ENCODE measurements around the gene EMID1. TPM values are rescaled to one million over a fixed set of nuclear protein-coding genes. Genes with fewer than 3 reads are reported as not detected.

The EMID1 gene
- total and polyA plus RNA-seq, 2 experiments from 2014 or later, result 11.5 to 15.0 TPM

DNA sequence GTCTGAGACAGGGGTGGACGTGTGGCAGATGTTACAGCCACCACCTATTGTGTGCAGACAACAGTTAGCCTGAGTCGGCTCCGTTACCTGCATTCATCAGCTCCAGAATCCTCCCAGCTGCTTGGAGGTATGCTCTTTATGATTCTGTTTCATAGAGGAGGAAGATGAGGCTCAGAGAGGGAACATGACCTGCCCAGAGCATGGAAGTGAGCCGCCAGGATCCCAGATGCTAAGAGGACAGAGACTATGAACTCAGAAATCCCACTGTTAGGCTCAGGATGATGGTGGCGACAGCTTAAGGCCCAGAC, 1.5 kb downstream of the EMID1 start:
- H3K9me2 ChIP-seq (replicated peaks; ENCODE audit: insufficient read depth), result no peaks in the 10 kb centered on the region
- H3K79me2 ChIP-seq, result no peaks in the 10 kb centered on the region
- no peak overlapping the region for H3K4me3 ChIP-seq
- no peak overlapping the region for H3K27ac ChIP-seq
- TF ChIP-seq EZH2 (IDR thresholded peaks at IDR 0.05; ENCODE audit: borderline replicate concordance) (no peak), EZH2phosphoT487 (IDR thresholded peaks at IDR 0.05; ENCODE audit: low read depth, severe bottlenecking, unreplicated experiment) (no peak)
- TF ChIP-seq, protein P1, sequence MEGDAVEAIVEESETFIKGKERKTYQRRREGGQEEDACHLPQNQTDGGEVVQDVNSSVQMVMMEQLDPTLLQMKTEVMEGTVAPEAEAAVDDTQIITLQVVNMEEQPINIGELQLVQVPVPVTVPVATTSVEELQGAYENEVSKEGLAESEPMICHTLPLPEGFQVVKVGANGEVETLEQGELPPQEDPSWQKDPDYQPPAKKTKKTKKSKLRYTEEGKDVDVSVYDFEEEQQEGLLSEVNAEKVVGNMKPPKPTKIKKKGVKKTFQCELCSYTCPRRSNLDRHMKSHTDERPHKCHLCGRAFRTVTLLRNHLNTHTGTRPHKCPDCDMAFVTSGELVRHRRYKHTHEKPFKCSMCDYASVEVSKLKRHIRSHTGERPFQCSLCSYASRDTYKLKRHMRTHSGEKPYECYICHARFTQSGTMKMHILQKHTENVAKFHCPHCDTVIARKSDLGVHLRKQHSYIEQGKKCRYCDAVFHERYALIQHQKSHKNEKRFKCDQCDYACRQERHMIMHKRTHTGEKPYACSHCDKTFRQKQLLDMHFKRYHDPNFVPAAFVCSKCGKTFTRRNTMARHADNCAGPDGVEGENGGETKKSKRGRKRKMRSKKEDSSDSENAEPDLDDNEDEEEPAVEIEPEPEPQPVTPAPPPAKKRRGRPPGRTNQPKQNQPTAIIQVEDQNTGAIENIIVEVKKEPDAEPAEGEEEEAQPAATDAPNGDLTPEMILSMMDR (IDR thresholded peaks at IDR 0.05; ENCODE audit: poor library complexity), result no peak
- H3K27me3 ChIP-seq, result no peaks in the 10 kb centered on the region
- WGBS (ENCODE audit: low lambda C conversion rate, missing lambda C conversion rate), result 94% methylated on average over 5 of the region's 5 CpGs
- no peak for DNase-seq (ENCODE audit: low spot score)
- H3K9me3 ChIP-seq (ENCODE audit: low read depth), result no peaks in the 10 kb centered on the region
- H3K4me1 ChIP-seq (ENCODE audit: insufficient read depth), result peaks cover 6% of the 10 kb centered on the region
- no peaks in the 10 kb centered on the region for H3K36me3 ChIP-seq (replicated peaks; ENCODE audit: insufficient read depth, low read depth)
- H4K20me1 ChIP-seq (ENCODE audit: insufficient read depth, poor library complexity, severe bottlenecking), result no peaks in the 10 kb centered on the region
- no peak overlapping the region for H2AFZ ChIP-seq
- H3K4me2 ChIP-seq, result no peak overlapping the region

DNA sequence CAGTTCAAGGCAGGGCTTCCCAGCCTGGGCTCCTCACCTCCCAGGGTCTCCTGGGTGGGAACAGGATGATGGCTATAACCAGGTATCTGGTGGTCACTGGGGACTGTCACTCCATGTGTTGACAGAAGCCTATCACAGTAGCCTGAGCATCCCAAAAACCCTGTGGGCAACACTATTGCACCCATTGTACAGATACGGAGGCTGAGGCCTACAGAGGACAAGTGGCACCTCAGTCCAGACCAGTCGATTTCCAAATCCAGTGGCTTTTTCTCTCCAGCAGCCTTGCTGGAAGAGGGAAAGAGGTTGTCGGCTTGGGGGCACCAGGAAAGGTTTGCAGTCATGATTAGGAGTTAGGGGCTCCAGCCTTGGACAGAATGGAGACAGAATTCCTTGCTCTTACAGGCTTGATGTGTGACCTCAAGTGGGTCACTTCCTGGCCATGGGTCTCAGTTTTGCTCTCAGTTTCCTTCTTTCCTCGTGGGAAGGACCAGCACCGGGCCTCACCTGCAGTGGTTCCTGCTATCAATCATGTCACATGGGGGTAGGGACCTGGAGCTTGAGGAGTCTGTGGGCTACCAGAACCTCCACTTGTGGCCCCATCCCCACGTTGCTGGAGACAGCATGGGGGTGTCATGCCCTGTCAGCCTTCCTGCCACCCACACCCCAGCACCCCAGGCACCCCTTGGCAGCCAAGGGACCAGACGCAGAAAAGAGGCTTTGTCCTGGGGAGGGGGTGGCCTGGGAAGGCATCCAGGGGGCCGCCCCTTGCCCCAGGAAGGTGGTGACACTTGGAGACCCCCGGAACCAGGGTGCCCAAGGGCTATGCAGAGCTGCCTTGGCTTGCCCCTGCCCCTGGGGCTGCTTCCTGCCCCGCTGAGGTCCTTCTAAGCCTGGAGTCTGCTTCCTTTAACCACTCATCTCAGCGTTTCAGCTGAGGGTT, 2.1 kb downstream of the EMID1 start:
- no peak overlapping the region for H3K4me2 ChIP-seq
- TF ChIP-seq, protein P1 (IDR thresholded peaks at IDR 0.05; ENCODE audit: poor library complexity), result no peak
- TF ChIP-seq EZH2phosphoT487 (IDR thresholded peaks at IDR 0.05; ENCODE audit: low read depth, severe bottlenecking, unreplicated experiment), result no peak
- TF ChIP-seq EZH2 (IDR thresholded peaks at IDR 0.05; ENCODE audit: borderline replicate concordance), result no peak
- no peaks in the 10 kb centered on the region for H3K9me3 ChIP-seq (ENCODE audit: low read depth)
- WGBS (ENCODE audit: low lambda C conversion rate, missing lambda C conversion rate), result 71% methylated on average over 11 of the region's 11 CpGs
- H3K79me2 ChIP-seq, result no peaks in the 10 kb centered on the region
- no peak overlapping the region for H3K4me3 ChIP-seq
- H3K27ac ChIP-seq, result no peak overlapping the region
- no peaks in the 10 kb centered on the region for H3K4me1 ChIP-seq (ENCODE audit: insufficient read depth)
- H3K9me2 ChIP-seq (replicated peaks; ENCODE audit: insufficient read depth), result no peaks in the 10 kb centered on the region
- H2AFZ ChIP-seq, result no peak overlapping the region
- H3K36me3 ChIP-seq (replicated peaks; ENCODE audit: insufficient read depth, low read depth), result no peaks in the 10 kb centered on the region
- no peaks in the 10 kb centered on the region for H3K27me3 ChIP-seq
- no peak for DNase-seq (ENCODE audit: low spot score)
- H4K20me1 ChIP-seq (ENCODE audit: insufficient read depth, poor library complexity, severe bottlenecking), result no peaks in the 10 kb centered on the region

DNA sequence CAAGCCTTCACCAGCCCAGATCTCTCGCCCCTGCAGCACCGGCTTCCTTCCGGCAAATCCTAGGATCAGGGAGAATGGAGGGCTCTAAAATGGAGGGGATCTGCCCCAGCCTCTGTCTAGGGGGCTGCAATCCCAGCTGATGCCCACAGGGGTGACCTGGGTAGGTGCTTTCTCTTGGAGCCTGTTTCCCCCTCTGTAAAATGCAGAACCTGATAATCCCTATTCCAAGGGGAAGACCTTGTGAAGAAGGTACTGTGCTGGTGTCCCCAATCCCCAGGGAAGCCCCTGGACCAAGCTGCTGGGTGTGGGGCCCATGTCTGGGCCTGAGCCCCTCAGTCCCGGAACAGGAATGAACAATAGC, 2.8 kb downstream of the EMID1 start:
- no peak for TF ChIP-seq EZH2 (IDR thresholded peaks at IDR 0.05; ENCODE audit: borderline replicate concordance)
- TF ChIP-seq, protein P1 (IDR thresholded peaks at IDR 0.05; ENCODE audit: poor library complexity), result no peak
- no peak for TF ChIP-seq EZH2phosphoT487 (IDR thresholded peaks at IDR 0.05; ENCODE audit: low read depth, severe bottlenecking, unreplicated experiment)
- DNase-seq (ENCODE audit: low spot score), result no peak
- Histone ChIP-seq H3K79me2 (no peaks in the 10 kb centered on the region), H3K27me3 (no peaks in the 10 kb centered on the region), H3K9me2 (replicated peaks; ENCODE audit: insufficient read depth) (no peaks in the 10 kb centered on the region), H3K9me3 (ENCODE audit: low read depth) (no peaks in the 10 kb centered on the region), H3K4me3 (no peak overlapping the region), H3K27ac (no peak overlapping the region), H3K36me3 (replicated peaks; ENCODE audit: insufficient read depth, low read depth) (no peaks in the 10 kb centered on the region), H4K20me1 (ENCODE audit: insufficient read depth, poor library complexity, severe bottlenecking) (no peaks in the 10 kb centered on the region), H3K4me2 (no peak overlapping the region), H3K4me1 (ENCODE audit: insufficient read depth) (no peaks in the 10 kb centered on the region), H2AFZ (no peak overlapping the region)
- 94% methylated on average over 4 of the region's 4 CpGs for WGBS (ENCODE audit: low lambda C conversion rate, missing lambda C conversion rate)

All from hepatocyte (in vitro differentiated cells).